ENCODE results near the gene RPS6KC1.

The RPS6KC1 gene

GRCh38 chr1:213051127-213051880, at the start of gene RPS6KC1:
Gene RPS6KC1 (plus strand): TSS chr1:213051241. CDS start chr1:213051405, 164 bp downstream.
- peak within 1 kb of the TSS; percentile 74 for H3K27ac ChIP-seq
- TF ChIP-seq CTCF (conservative IDR thresholded peaks at IDR 0.05): peak; percentile 13; the same call in 1 of the 2 replicates

- no peak overlapping the region for H3K27ac ChIP-seq
- no peak for TF ChIP-seq CTCF (conservative IDR thresholded peaks at IDR 0.05)
These were observed 47.8 kb upstream of the RPS6KC1 start for GRCh38 chr1:213003256-213003655.

- no peak for TF ChIP-seq CTCF (conservative IDR thresholded peaks at IDR 0.05)
- no peak overlapping the region for H3K27ac ChIP-seq
These were observed 42.5 kb upstream of the RPS6KC1 start for GRCh38 chr1:213008564-213008963.

- TF ChIP-seq CTCF (conservative IDR thresholded peaks at IDR 0.05): no peak
- H3K27ac ChIP-seq: peak overlapping the region; percentile 91
These were observed 36.4 kb upstream of the RPS6KC1 start for GRCh38 chr1:213014642-213015041.

- TF ChIP-seq CTCF (conservative IDR thresholded peaks at IDR 0.05): no peak
- peak within 1 kb of the TSS; percentile 91 for H3K27ac ChIP-seq
These were observed 35.7 kb upstream of the RPS6KC1 start, which contains the start of gene ANGEL2 for GRCh38 chr1:213015099-213016050. Gene ANGEL2 (minus strand): TSS chr1:213015867. CDS start chr1:213015671, 196 bp downstream.

- no peak for TF ChIP-seq CTCF (conservative IDR thresholded peaks at IDR 0.05)
- H3K27ac ChIP-seq: no peak overlapping the region
These were observed 33.4 kb upstream of the RPS6KC1 start for GRCh38 chr1:213017447-213018273.
